HEK293 (cell line): Measurements from ENCODE around the gene ANXA3.
A peak's percentile ranks its signal among the peaks of the same experiment; 100 is the strongest.

Experiments
- CTCF ChIA-PET: fragments of 350-600 bp; formaldehyde crosslinking; extraction: SDS; loops from one replicate; lab custom pipeline; 2021; ENCODE audit warnings: antibody characterized with exemption; lab: Yijun Ruan, JAX
- POLR2A ChIA-PET: fragments of 300-600 bp; formaldehyde crosslinking; extraction: SDS; loops from one replicate; lab custom pipeline; 2020; ENCODE audit warnings: antibody characterized with exemption, inconsistent platforms; lab: Yijun Ruan, JAX
- H3K27ac ChIP-seq: fragments of 200-500 bp; sonication (Bioruptor generic); 2 replicates; pipeline ENCODE4 v1.5.1; 2014; ENCODE audit warnings: low read depth, low read length, control low read depth, inconsistent platforms; ENCODE audit errors: extremely low read depth
- H3K36me3 ChIP-seq, 2 experiments: fragments of 200-500 bp in 1 of 2; sonication (Bioruptor generic) in 1 of 2; 1 replicate in 1 of 2; 2 replicates in 1 of 2; pipeline ENCODE4 v1.5.1; 2014 to 2017; ENCODE audit warnings: inconsistent platforms in 2 of 2, low read length in 2 of 2; ENCODE audit not compliant: control insufficient read depth in 2 of 2, insufficient read depth in 1 of 2
- H3K4me1 ChIP-seq: fragments of 200-500 bp; sonication (Bioruptor generic); 2 replicates; pipeline ENCODE4 v1.5.1; 2014; ENCODE audit warnings: mild to moderate bottlenecking, low read length, inconsistent platforms; ENCODE audit not compliant: control insufficient read depth, insufficient read depth
- H3K4me3 ChIP-seq: 2 replicates; pipeline ENCODE4 v1.5.1; 2011; ENCODE audit warnings: low read depth, mild to moderate bottlenecking, control low read depth, low read length, moderate library complexity
- H3K9me3 ChIP-seq: fragments of 200-500 bp; sonication (Bioruptor generic); 2 replicates; pipeline ENCODE4 v1.5.1; 2014; ENCODE audit warnings: low read depth, low read length, inconsistent platforms; ENCODE audit not compliant: control insufficient read depth, insufficient read depth
- ATF2 ChIP-seq: fragments of 450-650 bp; formaldehyde crosslinking; IDR thresholded peaks from 2 replicates; pipeline ENCODE4 v1.5.1; 2016; ENCODE audit warnings: missing biosample characterization, missing genetic modification characterization, low read depth
- EGR2 ChIP-seq: fragments of 450-650 bp; formaldehyde crosslinking; IDR thresholded peaks from 2 replicates; pipeline ENCODE4 v1.5.1; 2016; ENCODE audit warnings: low read depth, missing biosample characterization, missing genetic modification characterization
- ELK4 ChIP-seq: IDR thresholded peaks from 2 replicates; pipeline ENCODE4 v1.6.1; 2011; ENCODE audit warnings: mild to moderate bottlenecking, low read depth, low read length, borderline replicate concordance
- FEZF1 ChIP-seq: fragments of 450-650 bp; formaldehyde crosslinking; IDR thresholded peaks from 2 replicates; pipeline ENCODE4 v1.5.1; 2016; ENCODE audit warnings: missing biosample characterization, missing genetic modification characterization
- GLI2 ChIP-seq: fragments of 450-650 bp; formaldehyde crosslinking; IDR thresholded peaks from 2 replicates; pipeline ENCODE4; 2017; ENCODE audit warnings: missing biosample characterization, missing genetic modification characterization, low read depth, borderline replicate concordance
- GLIS1 ChIP-seq: fragments of 450-650 bp; formaldehyde crosslinking; IDR thresholded peaks from 2 replicates; pipeline ENCODE4 v1.5.1; 2016; ENCODE audit warnings: missing biosample characterization, missing genetic modification characterization
- GLIS2 ChIP-seq: fragments of 450-650 bp; formaldehyde crosslinking; IDR thresholded peaks from 2 replicates; pipeline ENCODE4 v1.5.1; 2016; ENCODE audit warnings: missing biosample characterization, missing genetic modification characterization
- HOXA7 ChIP-seq: sonication (generic); formaldehyde crosslinking; IDR thresholded peaks from 2 replicates; pipeline ENCODE4 v1.8.1; 2022; ENCODE audit warnings: missing genetic modification reagents, borderline replicate concordance
- KLF10 ChIP-seq: fragments of 450-650 bp; IDR thresholded peaks from 2 replicates; pipeline ENCODE4 v1.5.1; 2018; ENCODE audit warnings: missing biosample characterization, mild to moderate bottlenecking, missing genetic modification characterization
- SALL2 ChIP-seq: fragments of 450-650 bp; formaldehyde crosslinking; IDR thresholded peaks from 2 replicates; pipeline ENCODE4 v1.5.0; 2017; ENCODE audit warnings: missing biosample characterization, mild to moderate bottlenecking, missing genetic modification characterization, borderline replicate concordance
- SP7 ChIP-seq: fragments of 450-650 bp; formaldehyde crosslinking; IDR thresholded peaks from 2 replicates; pipeline ENCODE4 v1.5.1; 2016; ENCODE audit warnings: missing biosample characterization, missing genetic modification characterization
- TRIM28 ChIP-seq: IDR thresholded peaks from 2 replicates; pipeline ENCODE4 v1.6.1; 2011; ENCODE audit warnings: low read length, control low read depth, borderline replicate concordance
- ZBTB20 ChIP-seq: fragments of 450-650 bp; formaldehyde crosslinking; IDR thresholded peaks from 2 replicates; pipeline ENCODE4 v1.5.1; 2016; ENCODE audit warnings: missing biosample characterization, missing genetic modification characterization
- ZBTB21 ChIP-seq: fragments of 450-650 bp; formaldehyde crosslinking; IDR thresholded peaks from 2 replicates; pipeline ENCODE4 v1.5.1; 2017; ENCODE audit warnings: missing biosample characterization, missing genetic modification characterization
- ZBTB26 ChIP-seq: fragments of 450-650 bp; formaldehyde crosslinking; optimal IDR thresholded peaks from 2 replicates; pipeline ENCODE3; 2016; ENCODE audit warnings: missing biosample characterization, mild to moderate bottlenecking, missing genetic modification characterization
- ZFP37 ChIP-seq: fragments of 450-650 bp; formaldehyde crosslinking; IDR thresholded peaks from 2 replicates; pipeline ENCODE4 v1.5.1; 2016; ENCODE audit warnings: missing biosample characterization, missing genetic modification characterization
- ZNF138 ChIP-seq: fragments of 450-650 bp; formaldehyde crosslinking; IDR thresholded peaks from 2 replicates; pipeline ENCODE4 v1.5.1; 2016; ENCODE audit warnings: missing biosample characterization, missing genetic modification characterization, borderline replicate concordance
- ZNF146 ChIP-seq: fragments of 450-650 bp; formaldehyde crosslinking; IDR thresholded peaks from 2 replicates; pipeline ENCODE4 v1.5.1; 2016; ENCODE audit warnings: missing biosample characterization, missing genetic modification characterization
- ZNF16 ChIP-seq: fragments of 450-650 bp; formaldehyde crosslinking; IDR thresholded peaks from 2 replicates; pipeline ENCODE4 v1.5.1; 2016; ENCODE audit warnings: low read depth, missing biosample characterization, missing genetic modification characterization
- ZNF19 ChIP-seq: fragments of 450-650 bp; formaldehyde crosslinking; IDR thresholded peaks from 2 replicates; pipeline ENCODE4; 2016; ENCODE audit warnings: missing biosample characterization, missing genetic modification characterization, low read depth
- ZNF24 ChIP-seq: fragments of 450-650 bp; formaldehyde crosslinking; IDR thresholded peaks from 2 replicates; pipeline ENCODE4 v1.5.1; 2016; ENCODE audit warnings: missing biosample characterization, missing genetic modification characterization
- ZNF341 ChIP-seq: fragments of 450-650 bp; formaldehyde crosslinking; IDR thresholded peaks from 2 replicates; pipeline ENCODE4; 2016; ENCODE audit warnings: low read depth, missing biosample characterization, missing genetic modification characterization
- ZNF366 ChIP-seq: fragments of 450-650 bp; formaldehyde crosslinking; conservative IDR thresholded peaks from 2 replicates; pipeline ENCODE4 v1.5.1; 2016; ENCODE audit warnings: missing biosample characterization, missing genetic modification characterization
- ZNF518A ChIP-seq: fragments of 450-650 bp; formaldehyde crosslinking; conservative IDR thresholded peaks from 2 replicates; pipeline ENCODE4 v1.5.1; 2016; ENCODE audit warnings: low read depth, missing biosample characterization, missing genetic modification characterization
- ZNF544 ChIP-seq: fragments of 450-650 bp; formaldehyde crosslinking; IDR thresholded peaks from 2 replicates; pipeline ENCODE4 v1.5.0; 2017; ENCODE audit warnings: missing biosample characterization, missing genetic modification characterization
- ZNF660 ChIP-seq: fragments of 450-650 bp; IDR thresholded peaks from 2 replicates; pipeline ENCODE4 v1.5.1; 2018; ENCODE audit warnings: missing biosample characterization, mild to moderate bottlenecking, missing genetic modification characterization
- ZNF747 ChIP-seq: fragments of 450-650 bp; formaldehyde crosslinking; IDR thresholded peaks from 2 replicates; pipeline ENCODE4 v1.5.1; 2016; ENCODE audit warnings: missing biosample characterization, missing genetic modification characterization
- ZNF777 ChIP-seq: fragments of 450-650 bp; formaldehyde crosslinking; IDR thresholded peaks from 2 replicates; pipeline ENCODE4 v1.5.1; 2017; ENCODE audit warnings: missing biosample characterization, missing genetic modification characterization, borderline replicate concordance
- ZNF837 ChIP-seq: fragments of 450-650 bp; formaldehyde crosslinking; IDR thresholded peaks from 2 replicates; pipeline ENCODE4 v1.5.1; 2016; ENCODE audit warnings: missing biosample characterization, missing genetic modification characterization

ANXA3 gene

GRCh38 chr4:78552389-78553042 lies 946 bp downstream of the ANXA3 start (continued):
- TF ChIP-seq ZNF518A (tag by site-specific recombination) (no peak), EGR2 (tag by site-specific recombination) (no peak), GLI2 (tag by site-specific recombination) (no peak), ZNF747 (no peak), ELK4 (no peak), KLF10 (tag by site-specific recombination) (peak; percentile 28; the same call in 1 of the 2 replicates), TRIM28 (no peak), GLIS1 (tag by site-specific recombination) (peak; percentile 63), ZBTB21 (tag by site-specific recombination) (no peak), ZNF366 (tag by site-specific recombination) (peak; percentile 39), ZNF341 (tag by site-specific recombination) (no peak), ZNF146 (tag by site-specific recombination) (no peak), SP7 (peak; percentile 47; the same call in 1 of the 2 replicates), FEZF1 (peak; percentile 78), ZNF19 (tag by site-specific recombination) (no peak), ZBTB20 (tag by site-specific recombination) (no peak), ATF2 (tag by site-specific recombination) (0 out of 2 replicates have a peak, but pooled peaks have one; percentile 55), GLIS2 (tag by site-specific recombination) (no peak)

- Histone ChIP-seq H3K27ac (no peak overlapping the region), H3K4me1 (no peaks in the 10 kb centered on the region), H3K4me3 (no peak overlapping the region), H3K36me3 (no peaks in the 10 kb centered on the region), H3K9me3 (no peaks in the 10 kb centered on the region)
- TF ChIP-seq ZFP37 (tag by site-specific recombination) (no peak), ZNF660 (tag by site-specific recombination) (no peak), ZNF544 (no peak), HOXA7 (CRISPR knock-in tag) (no peak), SALL2 (no peak), ZNF777 (no peak), ZNF16 (tag by site-specific recombination) (no peak), ZNF138 (tag by site-specific recombination) (no peak), ZNF24 (tag by site-specific recombination) (no peak), ZNF837 (tag by site-specific recombination) (no peak), ZBTB26 (tag by site-specific recombination) (no peak)
- CTCF ChIA-PET = interaction anchor here (0.6 kb wide), 1 partner anchor 427 kb away, joined by 3 read pairs; no protein-coding TSS in a partner anchor
- POLR2A ChIA-PET = no interaction called here
Measured at GRCh38 chr4:78553043-78553396, 1.4 kb downstream of the ANXA3 start.
